CD4-positive, CD25-positive, alpha-beta regulatory T cell (primary cell): ENCODE results near the gene CFAP20DC. TPM values are rescaled to one million over a fixed set of nuclear protein-coding genes. Genes with fewer than 3 reads are reported as not detected.

Source experiments
- ATAC-seq, 2 donors: fragments of 150-1000 bp; cut with Tn5 transposase; one replicate each; pipeline ENCODE4 v1.10.0; 2021; ENCODE audit warnings: low read depth in 2 of 2, moderate number of reproducible peaks in 2 of 2, moderate library complexity in 1 of 2
- DNase-seq, 3 donors: peaks; one replicate each; pipeline versions ENCODE4 v3.0.0 to v3.0.0-alpha.2; 2012 to 2022; ENCODE audit warnings: mixed read lengths in 1 of 3
- H3K27ac ChIP-seq: one replicate; pipeline ENCODE4 v1.7.0; 2013; ENCODE audit warnings: mild to moderate bottlenecking, low read length; ENCODE audit not compliant: insufficient read depth, poor library complexity, severe bottlenecking
- H3K27me3 ChIP-seq: one replicate; pipeline ENCODE4 v1.7.0; 2013; ENCODE audit warnings: low read length; ENCODE audit not compliant: control insufficient read depth, insufficient read depth
- H3K36me3 ChIP-seq: one replicate; pipeline ENCODE4 v1.7.0; 2013; ENCODE audit warnings: mild to moderate bottlenecking, low read length, moderate library complexity; ENCODE audit not compliant: control insufficient read depth, insufficient read depth
- H3K4me1 ChIP-seq: 2 replicates; pipeline ENCODE4 v1.7.0; 2013; ENCODE audit warnings: mild to moderate bottlenecking, low read length; ENCODE audit not compliant: insufficient read depth, control insufficient read depth, poor library complexity, severe bottlenecking
- H3K4me3 ChIP-seq: one replicate; pipeline ENCODE4 v1.7.0; 2013; ENCODE audit warnings: low read depth, mild to moderate bottlenecking, low read length, moderate library complexity
- H3K9me3 ChIP-seq, 2 experiments: 1 replicate in 1 of 2; 2 replicates in 1 of 2; pipeline ENCODE4 v1.7.0; 2013; ENCODE audit warnings: low read length in 2 of 2, mild to moderate bottlenecking in 1 of 2, moderate library complexity in 1 of 2; ENCODE audit not compliant: control insufficient read depth in 2 of 2
- H3K27ac Mint-ChIP-seq, 3 donors: one replicate each; pipeline ENCODE4 v1.8.0; 2020 to 2022; ENCODE audit warnings: mild to moderate bottlenecking in 3 of 3, mixed read lengths in 3 of 3, moderate library complexity in 2 of 3
- H3K27me3 Mint-ChIP-seq: one replicate; pipeline ENCODE4 v1.8.0; 2022; ENCODE audit warnings: mild to moderate bottlenecking, mixed read lengths
- H3K36me3 Mint-ChIP-seq: one replicate; pipeline ENCODE4 v1.8.0; 2020; ENCODE audit warnings: mixed read lengths
- H3K4me1 Mint-ChIP-seq, 4 donors: one replicate each; pipeline ENCODE4 v1.8.0; 2020 to 2022; ENCODE audit warnings: mixed read lengths in 4 of 4, mild to moderate bottlenecking in 1 of 4
- H3K4me3 Mint-ChIP-seq, 4 donors: one replicate each; pipeline ENCODE4 v1.8.0; 2020 to 2022; ENCODE audit warnings: mild to moderate bottlenecking in 4 of 4, mixed read lengths in 4 of 4, moderate library complexity in 3 of 4
- H3K9me3 Mint-ChIP-seq, 7 donors: one replicate each; pipeline ENCODE4 v1.8.0; 2020 to 2022; ENCODE audit warnings: mixed read lengths in 7 of 7, mild to moderate bottlenecking in 3 of 7, moderate library complexity in 2 of 7
- polyA plus RNA-seq, 4 donors: library from polyadenylated mRNA; unstranded; fragments of 300-500 nt; fragmentation: Illumina TruSeq; gene quantifications; one replicate each; pipeline ENCODE4 v1.2.3, GENCODE V29; 2021
- total RNA-seq: library from RNA; stranded (reverse); gene quantifications from one replicate; pipeline ENCODE4 v1.2.3, GENCODE V29; 2022

Gene CFAP20DC
- total and polyA plus RNA-seq, 5 donors from 2014 or later, result 0.10 to 0.56 (median 0.32) TPM

- H3K36me3 Mint-ChIP-seq, result no peaks in the 10 kb centered on the region
- no peaks in the 10 kb centered on the region for H3K36me3 ChIP-seq
- H3K27ac Mint-ChIP-seq, result no peak overlapping the region
- H3K9me3 Mint-ChIP-seq, result peaks cover 0 to 3% (median 0%) of the 10 kb centered on the region in 7 donors
- H3K4me1 ChIP-seq, result no peaks in the 10 kb centered on the region
- no peaks in the 10 kb centered on the region for H3K9me3 ChIP-seq
- no peaks in the 10 kb centered on the region for H3K4me1 Mint-ChIP-seq
- no peaks in the 10 kb centered on the region for H3K27me3 ChIP-seq
- peaks cover 4% of the 10 kb centered on the region for H3K27me3 Mint-ChIP-seq
- H3K27ac ChIP-seq, result no peak overlapping the region
- no peak for DNase-seq
- H3K4me3 ChIP-seq, result no peak overlapping the region
- ATAC-seq, result no peak
- H3K4me3 Mint-ChIP-seq, result no peak overlapping the region
Measured at GRCh38 chr3:58731673-58732072, 318.2 kb downstream of the CFAP20DC start.

- no peak for ATAC-seq
- H3K36me3 Mint-ChIP-seq, result no peaks in the 10 kb centered on the region
Measured at GRCh38 chr3:58728723-58729122, 321.1 kb downstream of the CFAP20DC start.

DNA sequence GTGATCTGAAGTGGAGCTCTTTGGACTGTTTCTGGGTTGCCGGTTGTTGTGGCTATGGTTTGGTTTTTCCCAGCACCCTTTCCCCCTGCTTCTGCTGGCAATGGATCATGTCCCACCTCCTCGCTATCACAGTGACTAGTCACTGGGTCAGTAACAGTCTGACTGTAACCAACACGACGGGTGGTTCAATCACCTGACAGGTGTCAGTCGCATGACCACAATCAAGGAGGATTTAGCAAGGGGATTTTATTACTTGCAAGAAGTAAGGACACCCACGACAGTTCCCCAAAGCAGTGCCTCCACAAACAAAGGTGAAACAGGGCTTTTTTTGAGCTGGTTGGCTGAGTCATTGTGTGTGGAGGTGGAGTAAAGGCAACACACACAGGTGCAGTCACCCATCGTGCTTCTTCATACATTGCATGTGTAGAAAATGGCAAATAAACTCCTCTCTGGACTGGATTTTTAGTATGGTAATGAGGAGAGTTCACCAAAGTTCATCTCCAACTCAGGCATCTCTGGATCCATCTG is 324.4 kb downstream of the CFAP20DC start:
- H3K27ac Mint-ChIP-seq, result no peak overlapping the region
- no peaks in the 10 kb centered on the region for H3K4me1 ChIP-seq
- H3K9me3 ChIP-seq, result no peaks in the 10 kb centered on the region
- H3K4me3 Mint-ChIP-seq, result no peak overlapping the region
- no peaks in the 10 kb centered on the region for H3K27me3 ChIP-seq
- no peaks in the 10 kb centered on the region for H3K4me1 Mint-ChIP-seq
- peaks cover 0 to 4% (median 0%) of the 10 kb centered on the region in 7 donors for H3K9me3 Mint-ChIP-seq
- no peak overlapping the region for H3K4me3 ChIP-seq
- no peak for ATAC-seq
- H3K36me3 ChIP-seq, result no peaks in the 10 kb centered on the region
- H3K27me3 Mint-ChIP-seq, result no peaks in the 10 kb centered on the region
- no peak overlapping the region for H3K27ac ChIP-seq
- DNase-seq, result no peak
- no peaks in the 10 kb centered on the region for H3K36me3 Mint-ChIP-seq

More at GRCh38 chr3:58728723-58729122, 321.1 kb downstream of the CFAP20DC start:
- Histone ChIP-seq H3K27me3 (no peaks in the 10 kb centered on the region), H3K4me1 (no peaks in the 10 kb centered on the region), H3K27ac (no peak overlapping the region), H3K36me3 (no peaks in the 10 kb centered on the region), H3K4me3 (no peak overlapping the region), H3K9me3 (no peaks in the 10 kb centered on the region)
- H3K9me3 Mint-ChIP-seq, result peaks cover 0 to 1% (median 0%) of the 10 kb centered on the region in 7 donors
- no peak overlapping the region for H3K27ac Mint-ChIP-seq
- H3K4me3 Mint-ChIP-seq, result no peak overlapping the region
- no peaks in the 10 kb centered on the region for H3K4me1 Mint-ChIP-seq
- peaks cover under 1% of the 10 kb centered on the region for H3K27me3 Mint-ChIP-seq
- no peak for DNase-seq

GRCh38 chr3:58724336-58724735 is 325.5 kb downstream of the CFAP20DC start:
- ATAC-seq, result no peak

DNA sequence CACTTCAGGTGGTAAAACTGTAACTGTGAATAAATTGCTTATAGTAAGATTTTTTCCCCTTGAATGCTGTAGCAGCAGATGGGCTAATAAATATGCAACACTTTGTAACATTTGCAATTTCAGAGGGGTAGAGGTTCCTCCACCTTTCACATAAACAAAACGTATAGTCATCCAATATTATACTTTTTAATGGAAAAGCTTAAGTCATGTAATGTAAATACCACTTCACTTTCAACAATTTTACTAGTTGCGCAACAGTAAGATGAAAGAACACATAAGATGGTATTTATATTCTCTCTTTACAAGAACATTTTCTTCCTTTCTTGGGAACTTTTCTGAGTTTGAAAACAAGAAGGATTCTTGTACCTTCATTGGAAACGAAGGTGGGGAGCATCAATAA is 326.7 kb downstream of the CFAP20DC start:
- H3K36me3 ChIP-seq, result no peaks in the 10 kb centered on the region
- H3K27me3 Mint-ChIP-seq, result no peaks in the 10 kb centered on the region
- no peak overlapping the region for H3K4me3 ChIP-seq
- no peaks in the 10 kb centered on the region for H3K36me3 Mint-ChIP-seq
- H3K27ac Mint-ChIP-seq, result no peak overlapping the region
- H3K27me3 ChIP-seq, result no peaks in the 10 kb centered on the region
- H3K4me1 ChIP-seq, result no peaks in the 10 kb centered on the region
- peaks cover 0 to 4% (median 0%) of the 10 kb centered on the region in 7 donors for H3K9me3 Mint-ChIP-seq
- DNase-seq, result no peak
- H3K9me3 ChIP-seq, result no peaks in the 10 kb centered on the region
- no peaks in the 10 kb centered on the region for H3K4me1 Mint-ChIP-seq
- no peak overlapping the region for H3K27ac ChIP-seq
- no peak overlapping the region for H3K4me3 Mint-ChIP-seq
- no peak for ATAC-seq

More at GRCh38 chr3:58724336-58724735, 325.5 kb downstream of the CFAP20DC start:
- H3K4me3 Mint-ChIP-seq, result no peak overlapping the region
- DNase-seq, result no peak
- no peaks in the 10 kb centered on the region for H3K27me3 ChIP-seq
- no peaks in the 10 kb centered on the region for H3K36me3 Mint-ChIP-seq
- H3K4me3 ChIP-seq, result no peak overlapping the region
- H3K4me1 ChIP-seq, result no peaks in the 10 kb centered on the region
- H3K36me3 ChIP-seq, result no peaks in the 10 kb centered on the region
- H3K27ac ChIP-seq, result no peak overlapping the region
- no peak overlapping the region for H3K27ac Mint-ChIP-seq
- no peaks in the 10 kb centered on the region for H3K9me3 ChIP-seq
- H3K4me1 Mint-ChIP-seq, result no peaks in the 10 kb centered on the region
- H3K9me3 Mint-ChIP-seq, result peaks cover 0 to 4% (median 0%) of the 10 kb centered on the region in 7 donors
- H3K27me3 Mint-ChIP-seq, result no peaks in the 10 kb centered on the region

- no peak overlapping the region for H3K27ac ChIP-seq
- H3K9me3 Mint-ChIP-seq, result peaks cover 0 to 4% (median 0%) of the 10 kb centered on the region in 7 donors
- ATAC-seq, result no peak
Measured at GRCh38 chr3:58722561-58722960, 327.3 kb downstream of the CFAP20DC start.

DNA sequence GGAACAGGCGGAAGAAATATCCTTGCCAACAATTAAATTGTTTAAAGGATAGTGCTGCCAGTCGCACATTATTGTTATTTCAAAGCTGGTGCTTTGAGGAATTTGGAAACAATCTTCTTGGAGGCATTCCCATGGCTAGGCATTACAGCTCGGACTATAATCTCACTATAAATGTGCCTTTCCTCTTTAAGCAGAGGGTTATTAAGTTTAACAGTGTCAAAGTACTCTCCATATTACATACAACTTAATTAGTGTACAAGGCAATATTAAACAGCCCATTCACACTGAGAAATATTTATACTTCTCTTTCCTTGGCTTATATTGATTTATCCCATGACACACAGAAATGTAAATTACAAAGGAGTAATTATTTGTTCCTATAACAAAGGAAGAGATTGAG is 329.3 kb downstream of the CFAP20DC start:
- H3K9me3 Mint-ChIP-seq, result peaks cover 0 to 2% (median 0%) of the 10 kb centered on the region in 7 donors
- H3K27me3 ChIP-seq, result no peaks in the 10 kb centered on the region
- H3K4me1 Mint-ChIP-seq, result no peaks in the 10 kb centered on the region
- H3K36me3 Mint-ChIP-seq, result no peaks in the 10 kb centered on the region
- H3K27ac Mint-ChIP-seq, result no peak overlapping the region
- no peak overlapping the region for H3K4me3 ChIP-seq
- H3K4me1 ChIP-seq, result no peaks in the 10 kb centered on the region
- DNase-seq, result no peak
- H3K4me3 Mint-ChIP-seq, result no peak overlapping the region
- no peak overlapping the region for H3K27ac ChIP-seq
- H3K9me3 ChIP-seq, result no peaks in the 10 kb centered on the region
- no peaks in the 10 kb centered on the region for H3K27me3 Mint-ChIP-seq
- ATAC-seq, result no peak
- no peaks in the 10 kb centered on the region for H3K36me3 ChIP-seq

More at GRCh38 chr3:58722561-58722960, 327.3 kb downstream of the CFAP20DC start:
- Mint-ChIP-seq H3K36me3 (no peaks in the 10 kb centered on the region), H3K27me3 (no peaks in the 10 kb centered on the region), H3K4me1 (no peaks in the 10 kb centered on the region), H3K27ac (no peak overlapping the region), H3K4me3 (no peak overlapping the region)
- H3K9me3 ChIP-seq, result no peaks in the 10 kb centered on the region
- no peaks in the 10 kb centered on the region for H3K36me3 ChIP-seq
- DNase-seq, result no peak
- H3K4me1 ChIP-seq, result no peaks in the 10 kb centered on the region
- H3K4me3 ChIP-seq, result no peak overlapping the region
- no peaks in the 10 kb centered on the region for H3K27me3 ChIP-seq

- Mint-ChIP-seq H3K27ac (no peak overlapping the region), H3K4me1 (no peaks in the 10 kb centered on the region), H3K27me3 (no peaks in the 10 kb centered on the region), H3K9me3 (peaks cover 0 to 2% (median 0%) of the 10 kb centered on the region in 7 donors), H3K36me3 (no peaks in the 10 kb centered on the region), H3K4me3 (no peak overlapping the region)
- no peak for DNase-seq
- H3K27me3 ChIP-seq, result no peaks in the 10 kb centered on the region
- no peak for ATAC-seq
- H3K9me3 ChIP-seq, result no peaks in the 10 kb centered on the region
- H3K27ac ChIP-seq, result no peak overlapping the region
- no peak overlapping the region for H3K4me3 ChIP-seq
- no peaks in the 10 kb centered on the region for H3K36me3 ChIP-seq
- no peaks in the 10 kb centered on the region for H3K4me1 ChIP-seq
Measured at GRCh38 chr3:58719684-58720083, 330.1 kb downstream of the CFAP20DC start.
